ENCODE results near the gene SDK1. TPM values are rescaled to one million over a fixed set of nuclear protein-coding genes. Genes with fewer than 3 reads are reported as not detected.

Gene SDK1
- total RNA-seq, 3 donors from 2014 or later (not counting 1 experiment from before 2014, with no cell fraction given): 0.05 to 0.11 TPM; not detected in 1

GRCh38 chr7:3332308-3332707 is 31.3 kb downstream of the SDK1 start:
- ATAC-seq (no peak), DNase-seq (no peak)
- peaks cover 15% of the 10 kb centered on the region for H3K27me3 ChIP-seq (ENCODE audit: control insufficient read depth, insufficient read depth, low read length)
- H3K27me3 Mint-ChIP-seq (ENCODE audit: low read depth in 2 of 2): peaks cover 37 to 64% of the 10 kb centered on the region in 2 donors
- no peaks in the 10 kb centered on the region for H3K9me3 Mint-ChIP-seq
- H3K36me3 ChIP-seq (ENCODE audit: control insufficient read depth, insufficient read depth, low read length): no peaks in the 10 kb centered on the region
- no CpG with 5 or more reads among the region's 2 CpGs for WGBS (ENCODE audit: insufficient coverage)
- H3K4me3 Mint-ChIP-seq: no peak overlapping the region
- H3K4me1 Mint-ChIP-seq: no peaks in the 10 kb centered on the region
- H3K27ac ChIP-seq (ENCODE audit: low read length): no peak overlapping the region
- H3K36me3 Mint-ChIP-seq: no peaks in the 10 kb centered on the region
- no peaks in the 10 kb centered on the region for H3K9me3 ChIP-seq (ENCODE audit: control insufficient read depth, insufficient read depth, low read length)
- H3K4me3 ChIP-seq (ENCODE audit: low read length): no peak overlapping the region
- no peaks in the 10 kb centered on the region for H3K4me1 ChIP-seq (ENCODE audit: control insufficient read depth, insufficient read depth, low read length)
- no peak for TF ChIP-seq CTCF (IDR thresholded peaks at IDR 0.05)
- intact Hi-C loops (cut with micrococcal nuclease): no loop called here
- no peak overlapping the region for H3K27ac Mint-ChIP-seq

GRCh38 chr7:3333861-3334260 is 32.8 kb downstream of the SDK1 start:
- Histone ChIP-seq H3K4me1 (ENCODE audit: control insufficient read depth, insufficient read depth, low read length) (no peaks in the 10 kb centered on the region), H3K9me3 (ENCODE audit: control insufficient read depth, insufficient read depth, low read length) (no peaks in the 10 kb centered on the region), H3K36me3 (ENCODE audit: control insufficient read depth, insufficient read depth, low read length) (no peaks in the 10 kb centered on the region), H3K27ac (ENCODE audit: low read length) (no peak overlapping the region), H3K4me3 (ENCODE audit: low read length) (no peak overlapping the region), H3K27me3 (ENCODE audit: control insufficient read depth, insufficient read depth, low read length) (peaks cover 11% of the 10 kb centered on the region)
- no peak for DNase-seq
- Mint-ChIP-seq H3K9me3 (no peaks in the 10 kb centered on the region), H3K4me3 (no peak overlapping the region), H3K27me3 (ENCODE audit: low read depth in 2 of 2) (peaks cover 49 to 74% of the 10 kb centered on the region in 2 donors), H3K27ac (no peak overlapping the region), H3K36me3 (no peaks in the 10 kb centered on the region), H3K4me1 (no peaks in the 10 kb centered on the region)
- ATAC-seq: no peak
- intact Hi-C loops (cut with micrococcal nuclease): no loop called here
- 93% methylated on average over 2 of the region's 2 CpGs for WGBS (ENCODE audit: insufficient coverage)
- no peak for TF ChIP-seq CTCF (IDR thresholded peaks at IDR 0.05)

- intact Hi-C loops (cut with micrococcal nuclease): no loop called here
- H3K9me3 Mint-ChIP-seq: no peaks in the 10 kb centered on the region
These were observed 35.1 kb downstream of the SDK1 start for GRCh38 chr7:3336042-3336665.

More at GRCh38 chr7:3336042-3336665, 35.1 kb downstream of the SDK1 start:
- TF ChIP-seq CTCF (IDR thresholded peaks at IDR 0.05): no peak
- Histone ChIP-seq H3K4me3 (ENCODE audit: low read length) (no peak overlapping the region), H3K9me3 (ENCODE audit: control insufficient read depth, insufficient read depth, low read length) (no peaks in the 10 kb centered on the region), H3K27me3 (ENCODE audit: control insufficient read depth, insufficient read depth, low read length) (peaks cover 13% of the 10 kb centered on the region), H3K36me3 (ENCODE audit: control insufficient read depth, insufficient read depth, low read length) (no peaks in the 10 kb centered on the region), H3K27ac (ENCODE audit: low read length) (no peak overlapping the region), H3K4me1 (ENCODE audit: control insufficient read depth, insufficient read depth, low read length) (no peaks in the 10 kb centered on the region)
- H3K4me1 Mint-ChIP-seq: no peaks in the 10 kb centered on the region
- no peak overlapping the region for H3K27ac Mint-ChIP-seq
- H3K4me3 Mint-ChIP-seq: no peak overlapping the region
- peaks cover 55 to 72% of the 10 kb centered on the region in 2 donors for H3K27me3 Mint-ChIP-seq (ENCODE audit: low read depth in 2 of 2)
- ATAC-seq: no peak
- no peak for DNase-seq
- no peaks in the 10 kb centered on the region for H3K36me3 Mint-ChIP-seq
- WGBS (ENCODE audit: insufficient coverage): 89% methylated on average over 6 of the region's 6 CpGs
